ENCODE results near the gene EPS8L2. TPM values are rescaled to one million over a fixed set of nuclear protein-coding genes. Genes with fewer than 3 reads are reported as not detected.

Gene EPS8L2
- total RNA-seq, 2 experiments from 2014 or later = 7.1 to 8.1 TPM

DNA sequence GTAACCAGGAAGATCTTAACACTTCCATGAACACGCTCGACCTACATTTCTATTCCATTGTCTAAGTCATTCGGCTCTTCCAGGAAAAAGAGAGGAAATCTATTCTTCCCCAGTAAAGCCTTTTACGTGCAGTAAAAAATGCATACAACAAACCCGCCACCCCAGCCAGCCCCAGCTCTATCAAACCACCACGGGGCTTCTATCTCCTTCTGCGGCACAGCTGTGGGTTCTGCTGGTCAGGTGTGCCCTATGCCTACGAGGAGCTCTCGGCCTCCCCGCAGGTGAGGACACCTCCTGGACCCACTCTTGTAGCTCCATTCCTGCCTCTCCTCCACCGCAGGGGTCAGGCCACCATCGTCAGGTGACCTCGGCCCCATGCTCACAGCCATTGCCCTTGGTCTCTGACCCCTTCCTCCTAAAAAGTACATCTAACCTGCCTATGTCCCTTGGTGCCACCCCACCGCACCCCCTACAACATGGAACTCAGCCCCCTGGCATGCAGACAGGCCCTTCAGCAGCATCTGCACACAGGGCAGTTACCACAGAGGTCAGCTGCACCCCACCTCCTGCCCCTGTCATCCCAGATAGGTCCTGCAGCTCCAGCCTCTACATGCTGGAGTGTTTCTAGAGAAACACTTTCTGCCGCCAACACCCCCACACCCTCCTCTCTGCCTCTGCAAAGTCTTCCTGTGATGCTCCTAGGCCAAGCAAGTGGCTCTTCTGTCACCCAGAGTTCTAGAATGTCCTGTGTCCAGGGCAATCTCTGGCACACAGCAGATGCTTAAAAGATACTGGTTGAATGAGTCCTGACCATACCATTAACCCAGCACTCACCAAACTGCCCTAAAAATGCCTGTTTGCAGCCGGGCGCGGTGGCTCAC, 14.1 kb upstream of the EPS8L2 start:
- Mint-ChIP-seq H3K4me1 (ENCODE audit: low read depth) (peaks cover 46% of the 10 kb centered on the region), H3K27ac (peak overlapping the region; percentile 1), H3K9me3 (no peaks in the 10 kb centered on the region), H3K4me3 (peak overlapping the region; percentile 82), H3K27me3 (ENCODE audit: low read depth) (no peaks in the 10 kb centered on the region), H3K36me3 (ENCODE audit: low read depth) (peaks cover 26% of the 10 kb centered on the region)
- intact Hi-C loops (cut with micrococcal nuclease) = loop anchor here (10.0 kb wide), 1 partner anchor 693 kb away; the partner anchor contains the start of gene BRSK2
- DNase-seq = no peak
- CTCF ChIA-PET = interaction anchor here (0.6 to 1.0 kb wide), 2 partner anchors 32 to 36 kb away, joined by 3 read pairs; no protein-coding TSS in a partner anchor

DNA sequence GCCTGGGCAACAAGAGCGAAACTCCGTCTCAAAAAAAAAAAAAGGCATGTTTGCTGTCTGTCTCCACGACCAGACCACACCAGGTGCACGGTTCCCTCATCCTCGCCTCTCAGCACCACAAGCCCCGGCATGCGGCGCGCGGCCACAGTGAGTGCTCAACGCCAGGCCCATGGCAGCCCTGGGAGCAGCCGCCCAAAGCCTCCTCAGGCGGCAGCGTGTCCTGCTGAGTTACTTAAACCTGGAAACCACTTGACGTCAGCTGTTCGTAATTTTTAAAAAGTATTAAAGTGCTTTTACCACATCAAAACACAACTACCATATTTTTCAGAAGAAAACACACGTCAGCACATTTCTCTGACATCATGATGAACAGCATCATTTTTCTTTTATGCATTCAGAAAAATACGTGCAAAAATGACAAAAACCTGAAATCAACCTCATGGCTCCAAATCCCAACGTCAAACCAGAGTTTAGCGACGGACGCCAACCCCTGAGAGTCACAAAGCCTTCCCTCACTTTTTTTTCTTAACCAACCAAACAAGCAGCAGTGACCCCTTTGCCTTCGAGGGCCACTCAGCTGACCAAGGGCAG, 13.1 kb upstream of the EPS8L2 start:
- CTCF ChIA-PET = interaction anchor here (0.6 to 1.9 kb wide), 3 partner anchors 31 to 113 kb away, joined by 3 to 8 read pairs (median 6); no protein-coding TSS in a partner anchor
- peaks cover 56% of the 10 kb centered on the region for H3K4me1 Mint-ChIP-seq (ENCODE audit: low read depth)
- peaks cover 17% of the 10 kb centered on the region for H3K36me3 Mint-ChIP-seq (ENCODE audit: low read depth)
- DNase-seq = peak; percentile 67
- H3K4me3 Mint-ChIP-seq = peak overlapping the region; percentile 82
- intact Hi-C loops (cut with micrococcal nuclease) = loop anchor here (10.0 kb wide), 1 partner anchor 692 kb away; the partner anchor contains the start of gene BRSK2
- no peaks in the 10 kb centered on the region for H3K9me3 Mint-ChIP-seq
- H3K27me3 Mint-ChIP-seq (ENCODE audit: low read depth) = no peaks in the 10 kb centered on the region
- H3K27ac Mint-ChIP-seq = peak overlapping the region; percentile 82

DNA sequence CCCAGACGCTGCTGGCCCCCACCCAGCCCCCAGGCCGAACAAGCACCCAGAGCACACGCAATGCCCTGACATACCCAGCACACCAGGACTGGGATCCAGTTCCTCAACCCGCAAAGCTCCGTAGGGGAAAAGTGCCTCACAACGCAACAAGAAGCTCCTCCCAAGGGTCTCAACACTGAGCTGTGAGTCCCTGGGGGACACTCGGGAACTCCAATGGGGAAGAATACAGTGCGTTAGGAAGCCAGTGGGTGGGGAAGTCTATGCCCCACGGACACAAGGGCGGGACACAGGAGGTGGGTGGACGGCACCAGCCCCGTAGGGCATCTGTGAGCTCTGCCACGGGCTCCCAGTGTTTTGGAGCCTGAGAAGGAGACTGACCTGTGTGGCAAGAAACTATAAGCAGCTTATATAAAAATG, 12.6 kb upstream of the EPS8L2 start:
- CTCF ChIA-PET = interaction anchor here (0.6 to 1.9 kb wide), 4 partner anchors 30 to 113 kb away, joined by 3 to 8 read pairs (median 5); no protein-coding TSS in a partner anchor
- intact Hi-C loops (cut with micrococcal nuclease) = loop anchor here (10.0 kb wide), 1 partner anchor 691 kb away; the partner anchor contains the start of gene BRSK2
- Mint-ChIP-seq H3K4me1 (ENCODE audit: low read depth) (peaks cover 61% of the 10 kb centered on the region), H3K9me3 (no peaks in the 10 kb centered on the region), H3K4me3 (peak overlapping the region; percentile 82), H3K27me3 (ENCODE audit: low read depth) (no peaks in the 10 kb centered on the region), H3K27ac (peak overlapping the region; percentile 82), H3K36me3 (ENCODE audit: low read depth) (peaks cover 15% of the 10 kb centered on the region)
- no peak for DNase-seq

GRCh38 chr11:693887-694562, 12.0 kb upstream of the EPS8L2 start:
- intact Hi-C loops (cut with micrococcal nuclease) = loop anchor here (2.0 to 10.0 kb wide), 2 partner anchors 133 to 691 kb away; partner anchors contain the start of genes BRSK2, LMNTD2 and RASSF7
- Mint-ChIP-seq H3K4me3 (peak overlapping the region; percentile 82), H3K4me1 (ENCODE audit: low read depth) (peaks cover 62% of the 10 kb centered on the region), H3K9me3 (no peaks in the 10 kb centered on the region), H3K36me3 (ENCODE audit: low read depth) (peaks cover 11% of the 10 kb centered on the region), H3K27me3 (ENCODE audit: low read depth) (no peaks in the 10 kb centered on the region), H3K27ac (peak overlapping the region; percentile 82)
- CTCF ChIA-PET = interaction anchor here (0.6 to 1.9 kb wide), 4 partner anchors 30 to 153 kb away, joined by 3 to 8 read pairs (median 5); no protein-coding TSS in a partner anchor
- no peak for DNase-seq

- Mint-ChIP-seq H3K9me3 (no peaks in the 10 kb centered on the region), H3K36me3 (ENCODE audit: low read depth) (peaks cover 11% of the 10 kb centered on the region)
- intact Hi-C loops (cut with micrococcal nuclease) = loop anchor here (1.0 to 10.0 kb wide), 9 partner anchors 29 to 690 kb away; partner anchors contain the start of genes BRSK2, LMNTD2, RASSF7 and RNH1
Observed at GRCh38 chr11:694563-695287, 11.3 kb upstream of the EPS8L2 start, which contains the start of gene DEAF1. Gene DEAF1, minus strand, starts transcription at chr11:695222. Its CDS starts 175 bp downstream, at chr11:695047.

GRCh38 chr11:695288-695537, 10.8 kb upstream of the EPS8L2 start:
- intact Hi-C loops (cut with micrococcal nuclease) = loop anchor here (1.0 to 10.0 kb wide), 9 partner anchors 28 to 690 kb away; partner anchors contain the start of genes BRSK2, LMNTD2, RASSF7 and RNH1
- Mint-ChIP-seq H3K4me3 (peak overlapping the region; percentile 83), H3K9me3 (no peaks in the 10 kb centered on the region), H3K4me1 (ENCODE audit: low read depth) (peaks cover 56% of the 10 kb centered on the region), H3K27ac (peak overlapping the region; percentile 93), H3K27me3 (ENCODE audit: low read depth) (no peaks in the 10 kb centered on the region), H3K36me3 (ENCODE audit: low read depth) (peaks cover 11% of the 10 kb centered on the region)
- no peak for DNase-seq
- CTCF ChIA-PET = interaction anchor here (1.0 to 1.9 kb wide), 2 partner anchors 10 to 31 kb away, joined by 4 read pairs; no protein-coding TSS in a partner anchor

More at GRCh38 chr11:694563-695287, 11.3 kb upstream of the EPS8L2 start, which contains the start of gene DEAF1:
- CTCF ChIA-PET = interaction anchor here (0.6 to 1.9 kb wide), 2 partner anchors 29 to 153 kb away, joined by 3 to 8 read pairs; no protein-coding TSS in a partner anchor
- no peaks in the 10 kb centered on the region for H3K27me3 Mint-ChIP-seq (ENCODE audit: low read depth)
- peak; percentile 100 for DNase-seq
- H3K27ac Mint-ChIP-seq = peak within 1 kb of the TSS; percentile 93
- peaks cover 58% of the 10 kb centered on the region for H3K4me1 Mint-ChIP-seq (ENCODE audit: low read depth)
- H3K4me3 Mint-ChIP-seq = peak within 1 kb of the TSS; percentile 83

GRCh38 chr11:695538-696248, 10.3 kb upstream of the EPS8L2 start, which contains the start of gene TMEM80:
Gene TMEM80, plus strand, starts transcription at chr11:695816. Its CDS starts 12 bp downstream, at chr11:695828.
- intact Hi-C loops (cut with micrococcal nuclease) = loop anchor here (1.0 to 10.0 kb wide), 9 partner anchors 28 to 689 kb away; partner anchors contain the start of genes BRSK2, LMNTD2, RASSF7 and RNH1
- peaks cover 54% of the 10 kb centered on the region for H3K4me1 Mint-ChIP-seq (ENCODE audit: low read depth)
- peak within 1 kb of the TSS; percentile 93 for H3K27ac Mint-ChIP-seq
- H3K4me3 Mint-ChIP-seq = peak within 1 kb of the TSS; percentile 83
- H3K36me3 Mint-ChIP-seq (ENCODE audit: low read depth) = peaks cover 10% of the 10 kb centered on the region
- no peaks in the 10 kb centered on the region for H3K9me3 Mint-ChIP-seq
- peak; percentile 99 for DNase-seq
- H3K27me3 Mint-ChIP-seq (ENCODE audit: low read depth) = no peaks in the 10 kb centered on the region
- CTCF ChIA-PET = interaction anchor here (1.0 to 3.0 kb wide), 4 partner anchors 9 to 31 kb away, joined by 4 to 9 read pairs (median 4); no protein-coding TSS in a partner anchor

DNA sequence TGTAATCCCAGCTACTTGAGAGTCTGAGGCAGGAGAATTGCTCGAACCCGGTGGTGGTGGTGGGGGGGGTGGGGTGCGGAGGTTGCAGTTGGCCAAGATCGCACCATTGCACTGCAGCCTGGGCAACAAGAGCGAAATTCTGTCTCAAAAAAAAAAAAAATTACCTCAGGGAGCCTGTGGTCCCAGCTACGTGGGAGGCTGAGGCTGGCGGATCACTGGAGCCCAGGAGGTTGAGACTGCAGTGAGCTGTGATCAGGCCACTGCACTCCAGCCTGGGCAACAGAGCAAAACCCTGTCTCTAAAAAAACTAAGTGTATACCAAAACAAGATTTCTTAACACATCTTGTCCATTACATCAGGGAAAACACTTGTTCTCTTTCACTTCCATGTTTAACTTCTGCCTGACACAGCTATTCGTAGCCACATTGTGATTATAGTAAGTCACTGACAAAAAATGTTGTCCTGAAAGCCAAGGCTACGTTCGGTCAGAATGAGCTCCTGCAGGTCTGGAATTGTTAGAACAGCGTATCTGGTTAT, 9.0 kb upstream of the EPS8L2 start:
- DNase-seq = no peak
- Mint-ChIP-seq H3K36me3 (ENCODE audit: low read depth) (peaks cover 6% of the 10 kb centered on the region), H3K4me3 (peak overlapping the region; percentile 83), H3K27ac (peak overlapping the region; percentile 93), H3K27me3 (ENCODE audit: low read depth) (no peaks in the 10 kb centered on the region), H3K4me1 (ENCODE audit: low read depth) (peaks cover 40% of the 10 kb centered on the region), H3K9me3 (no peaks in the 10 kb centered on the region)
- intact Hi-C loops (cut with micrococcal nuclease) = loop anchor here (5.0 to 10.0 kb wide), 2 partner anchors 430 to 688 kb away; partner anchors contain the start of gene BRSK2
- CTCF ChIA-PET = interaction anchor here (0.6 to 3.0 kb wide), 8 partner anchors 8 to 108 kb away, joined by 3 to 9 read pairs (median 4); no protein-coding TSS in a partner anchor

- Mint-ChIP-seq H3K36me3 (ENCODE audit: low read depth) (peaks cover 6% of the 10 kb centered on the region), H3K9me3 (no peaks in the 10 kb centered on the region), H3K4me3 (no peak overlapping the region), H3K27me3 (ENCODE audit: low read depth) (no peaks in the 10 kb centered on the region), H3K27ac (peak overlapping the region; percentile 1), H3K4me1 (ENCODE audit: low read depth) (peaks cover 33% of the 10 kb centered on the region)
- CTCF ChIA-PET = interaction anchor here (1.1 to 3.0 kb wide), 3 partner anchors 25 to 109 kb away, joined by 5 to 9 read pairs (median 9); no protein-coding TSS in a partner anchor
- intact Hi-C loops (cut with micrococcal nuclease) = loop anchor here (5.0 to 10.0 kb wide), 2 partner anchors 431 to 687 kb away; partner anchors contain the start of gene BRSK2
- DNase-seq = no peak
Observed at GRCh38 chr11:697811-698311, 8.2 kb upstream of the EPS8L2 start.
